NB4 (cell line): ENCODE measurements around the gene LETMD1.

Experiments
- CTCF ChIP-seq: IDR thresholded peaks from one replicate; pipeline ENCODE4 v1.5.1; 2012; ENCODE audit warnings: low read depth, low read length
- POLR2A ChIP-seq: IDR thresholded peaks from 2 replicates; pipeline ENCODE4 v1.6.1; 2011; ENCODE audit warnings: mild to moderate bottlenecking; ENCODE audit not compliant: insufficient read length; ENCODE audit errors: extremely low read depth

- TF ChIP-seq CTCF, result no peak
- TF ChIP-seq POLR2A, result no peak
Measured at GRCh38 chr12:51019927-51020326, 28.2 kb upstream of the LETMD1 start.
